NCI-H128 (cell line): ENCODE data around the gene LRRC41.
"Not testable (repeated sequence)": the region's sequence is repeated elsewhere in the genome, so short reads cannot be mapped to it uniquely, and the experiment has no call there.

Experiments used
- DNase-seq: peaks from one replicate; lab custom pipeline; 2025; ENCODE audit not compliant: unreplicated experiment; lab: John Stamatoyannopoulos, UW

LRRC41 gene

GRCh38 chr1:46325285-46326076 is 22.1 kb upstream of the LRRC41 start:
- not testable (repeated sequence) for DNase-seq

GRCh38 chr1:46322191-46322590 is 18.8 kb upstream of the LRRC41 start:
- DNase-seq = not testable (repeated sequence)

- not testable (repeated sequence) for DNase-seq
These were observed 16.8 kb upstream of the LRRC41 start for GRCh38 chr1:46319960-46320914.

GRCh38 chr1:46319301-46319700 is 15.9 kb upstream of the LRRC41 start:
- not testable (repeated sequence) for DNase-seq

- no peak for DNase-seq
These were observed 13.9 kb upstream of the LRRC41 start for GRCh38 chr1:46317323-46317722.

- no peak for DNase-seq
These were observed 12.4 kb upstream of the LRRC41 start for GRCh38 chr1:46315669-46316403.

- DNase-seq = no peak
These were observed 6.9 kb upstream of the LRRC41 start for GRCh38 chr1:46310321-46310720.

- DNase-seq = no peak
These were observed 6.2 kb upstream of the LRRC41 start for GRCh38 chr1:46309401-46310159.

- DNase-seq = no peak
These were observed 2.7 kb upstream of the LRRC41 start for GRCh38 chr1:46306159-46306530.

- no peak for DNase-seq
These were observed 483 bp upstream of the LRRC41 start for GRCh38 chr1:46303872-46304326.

GRCh38 chr1:46302641-46303037 is 777 bp downstream of the LRRC41 start:
- no peak for DNase-seq

- DNase-seq = no peak
These were observed 1.4 kb downstream of the LRRC41 start for GRCh38 chr1:46301808-46302640.

- DNase-seq = no peak
These were observed 2.0 kb downstream of the LRRC41 start for GRCh38 chr1:46301406-46301807.

- DNase-seq = no peak
These were observed 2.6 kb downstream of the LRRC41 start for GRCh38 chr1:46300673-46301405.

GRCh38 chr1:46298387-46298786 is 5.0 kb downstream of the LRRC41 start:
- DNase-seq = no peak

GRCh38 chr1:46295306-46295705 is 8.1 kb downstream of the LRRC41 start:
- DNase-seq = no peak

GRCh38 chr1:46289976-46290375 is 13.4 kb downstream of the LRRC41 start:
- DNase-seq = no peak

GRCh38 chr1:46289134-46289494 is 14.3 kb downstream of the LRRC41 start:
- no peak for DNase-seq
